GM20000 (cell line): ENCODE results near the gene CHP1.
"Not testable (repeated sequence)": the region's sequence is repeated elsewhere in the genome, so short reads cannot be mapped to it uniquely, and the experiment has no call there.

Source experiments
- DNase-seq: peaks from one replicate; pipeline ENCODE4 v3.0.0; 2012; ENCODE audit warnings: low spot score
- CTCF ChIP-seq: IDR thresholded peaks from 2 replicates; pipeline ENCODE4 v1.5.1; 2012; ENCODE audit warnings: mild to moderate bottlenecking, control low read depth; ENCODE audit errors: extremely low read depth, missing control alignments

Gene CHP1

DNA sequence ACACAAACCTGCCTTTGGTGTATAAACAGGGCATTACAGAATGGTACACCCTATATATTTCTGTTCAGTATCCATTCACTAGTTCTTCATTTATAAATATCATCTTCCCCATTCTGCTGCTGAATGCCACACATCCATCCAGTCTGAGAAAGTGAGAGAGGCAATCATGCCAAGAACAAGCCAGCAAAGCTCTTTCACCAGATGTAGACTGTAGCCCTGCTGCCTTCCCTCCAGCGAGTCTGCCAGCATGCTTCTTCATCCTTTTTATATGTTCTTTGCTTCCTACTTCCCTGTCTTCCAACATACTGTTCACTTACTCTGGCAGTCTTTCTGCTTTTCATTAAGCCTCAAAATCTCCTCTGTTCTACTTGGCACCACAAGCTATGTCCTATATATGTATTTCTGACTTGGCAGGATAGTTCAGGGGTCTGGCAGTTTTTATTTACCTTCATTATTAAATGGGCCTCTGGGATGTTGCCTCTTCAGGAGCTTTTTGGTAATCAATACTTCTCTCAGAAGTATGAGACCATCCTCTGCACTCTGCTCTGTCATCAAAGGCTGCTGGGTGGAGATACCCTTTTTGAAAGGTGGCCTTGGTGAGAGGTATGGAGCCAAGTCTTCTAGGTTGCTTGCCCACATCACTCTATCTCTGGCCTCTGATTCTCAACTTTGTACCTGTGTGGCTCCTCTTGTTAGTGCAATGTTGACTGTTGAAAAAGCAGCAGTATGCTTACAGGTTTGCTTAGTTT is 48.6 kb downstream of the CHP1 start:
- DNase-seq, result no peak
- no peak for TF ChIP-seq CTCF

DNA sequence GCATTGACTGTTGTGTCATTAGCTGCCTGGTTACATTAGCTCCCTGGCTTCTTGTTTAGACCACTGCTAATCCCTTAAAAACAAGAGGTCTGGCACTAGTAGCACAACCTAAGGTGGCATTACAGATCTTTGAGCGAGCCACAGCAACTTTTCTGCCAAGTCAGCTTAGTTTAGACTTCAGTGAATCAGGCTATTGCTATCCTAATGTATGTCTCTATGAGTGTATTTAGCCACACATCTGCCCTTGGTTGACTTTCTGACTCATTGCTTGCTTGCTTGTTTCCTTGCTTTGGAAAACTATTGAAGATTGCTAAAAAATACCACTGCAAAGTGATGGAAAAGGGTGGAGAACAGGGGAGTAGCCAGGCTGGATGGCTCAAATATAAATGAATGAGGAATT is 50.2 kb downstream of the CHP1 start:
- TF ChIP-seq CTCF, result no peak
- no peak for DNase-seq

DNA sequence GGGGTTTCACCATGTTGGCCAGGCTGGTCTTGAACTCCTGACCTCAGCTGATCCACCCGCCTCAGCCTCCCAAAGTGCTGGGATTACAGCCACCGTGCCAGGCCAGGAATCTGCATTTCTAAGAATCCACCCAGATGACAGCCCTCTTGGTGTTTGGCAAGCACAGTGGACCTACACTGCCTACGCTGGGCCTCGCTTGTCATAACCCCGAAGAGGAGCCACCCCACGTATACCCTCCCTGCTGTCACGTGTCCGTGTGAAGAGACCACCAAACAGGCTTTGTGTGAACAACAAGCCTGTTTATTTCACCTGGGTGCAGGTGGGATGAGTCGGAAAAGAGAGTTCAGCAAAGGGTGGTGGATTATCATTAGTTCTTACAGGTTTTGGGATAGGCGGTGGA is 51.4 kb downstream of the CHP1 start:
- DNase-seq, result not testable (repeated sequence)

DNA sequence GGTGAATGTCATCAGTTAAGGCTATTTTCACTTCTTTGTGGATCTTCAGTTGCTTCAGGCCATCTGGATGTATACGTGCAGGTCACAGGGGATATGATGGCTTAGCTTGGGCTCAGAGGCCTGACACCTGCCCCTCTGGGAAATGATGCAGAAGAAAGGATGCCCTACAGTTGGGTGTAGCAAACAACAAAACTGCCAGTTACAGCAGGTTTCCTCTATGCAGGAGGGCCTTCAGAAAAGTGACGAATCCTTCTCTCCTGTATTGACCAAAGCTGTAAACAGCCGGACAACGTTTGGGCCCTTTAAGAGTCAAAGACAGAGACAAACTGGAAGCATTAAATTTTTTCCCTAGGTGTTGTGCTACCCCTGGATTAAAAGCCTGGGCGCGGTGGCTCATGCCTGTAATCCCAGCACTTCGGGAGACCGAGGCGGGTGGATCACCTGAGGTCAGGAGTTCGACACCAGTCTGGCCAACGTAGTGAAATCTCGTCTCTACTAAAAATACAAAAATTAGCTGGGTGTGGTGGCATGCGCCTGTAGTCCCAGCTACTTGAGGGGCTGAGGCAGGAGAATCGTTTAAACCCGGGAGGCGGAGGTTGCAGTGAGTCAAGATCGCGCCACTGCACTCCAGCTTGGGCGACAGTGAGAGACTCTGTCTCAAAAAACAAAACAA is 52.0 kb downstream of the CHP1 start:
- peak; percentile 13 for DNase-seq

DNA sequence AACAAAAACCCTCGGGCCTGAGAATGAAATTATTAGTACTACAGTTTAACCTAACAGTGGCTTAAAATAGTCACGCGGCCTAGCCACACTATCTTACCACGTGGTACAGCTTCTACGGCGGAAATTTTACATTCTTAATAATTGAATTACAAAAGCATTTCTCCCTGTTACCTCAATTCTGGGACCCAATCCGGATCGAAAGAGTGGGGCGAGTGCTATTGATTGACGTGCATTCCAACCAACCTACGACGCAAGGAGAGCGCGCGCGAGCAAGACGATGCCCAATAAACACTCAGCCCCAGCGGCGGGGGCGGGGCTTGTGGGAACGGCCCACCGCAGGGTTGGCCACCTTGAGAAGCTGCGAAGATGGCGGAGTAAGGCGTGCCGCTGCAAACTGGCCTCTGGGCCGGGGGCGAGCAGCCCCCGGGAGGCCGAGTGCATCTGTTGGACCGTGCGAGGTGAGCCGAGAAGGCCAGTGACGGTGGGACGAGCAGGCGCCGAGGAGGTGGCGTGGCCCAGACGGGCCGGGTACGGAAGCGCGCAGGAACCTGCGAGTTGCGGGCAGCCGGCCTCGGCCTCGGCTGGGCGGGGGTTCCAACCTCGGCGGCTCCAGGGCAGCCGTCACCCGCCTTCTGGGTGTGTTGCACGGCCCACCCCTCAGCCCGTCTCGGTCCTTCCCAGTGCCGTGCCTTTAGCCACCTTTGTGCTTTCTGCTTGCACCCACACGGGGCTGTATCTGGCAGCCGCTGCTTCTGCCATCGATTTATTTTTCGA is 52.8 kb downstream of the CHP1 start:
- TF ChIP-seq CTCF, result no peak

GRCh38 chr15:41284427-41285177 is 53.5 kb downstream of the CHP1 start:
- no peak for TF ChIP-seq CTCF
- DNase-seq, result no peak

More for the DNA sequence above, 52.8 kb downstream of the CHP1 start:
- DNase-seq, result peak; percentile 98

- DNase-seq, result no peak
These were observed 54.2 kb downstream of the CHP1 start for GRCh38 chr15:41285285-41285684.

More at GRCh38 chr15:41285285-41285684, 54.2 kb downstream of the CHP1 start:
- TF ChIP-seq CTCF, result no peak
